Gastroesophageal sphincter (tissue), 3 donors: ENCODE measurements around the gene FUT2.

Experiments used
- CTCF ChIP-seq, 4 experiments: fragments of 200-600 bp in 2 of 4; fragments of 450-650 bp in 2 of 4; sonication (generic) in 1 of 4; IDR thresholded peaks; one replicate each; pipeline ENCODE4 v1.5.1; 2017 to 2019; ENCODE audit warnings: antibody characterized with exemption in 4 of 4, mild to moderate bottlenecking in 2 of 4, moderate library complexity in 2 of 4
- EP300 ChIP-seq: sonication (generic); formaldehyde crosslinking; IDR thresholded peaks from one replicate; pipeline ENCODE4 v1.6.1; 2017; ENCODE audit warnings: antibody characterized with exemption, mild to moderate bottlenecking
- POLR2A ChIP-seq, 2 donors: fragments of 450-650 bp; IDR thresholded peaks; one replicate each; pipeline ENCODE4 v1.6.1; 2017; ENCODE audit warnings: antibody characterized with exemption in 2 of 2, mild to moderate bottlenecking in 2 of 2, moderate library complexity in 1 of 2

GRCh38 chr19:48671446-48671995, 24.2 kb upstream of the FUT2 start:
- TF ChIP-seq CTCF (IDR thresholded peaks at IDR 0.05) = no peak
- TF ChIP-seq EP300 = no peak
- no peak for TF ChIP-seq POLR2A (IDR thresholded peaks at IDR 0.05)
